Measurements from ENCODE around the gene ITM2B. TPM values are rescaled to one million over a fixed set of nuclear protein-coding genes. Genes with fewer than 3 reads are reported as not detected.

ITM2B gene
- total RNA-seq, 1 donor from 2014 or later = 358 TPM

GRCh38 chr13:48253849-48254248 lies 20.8 kb downstream of the ITM2B start:
- peaks cover 16% of the 10 kb centered on the region for H4K20me1 ChIP-seq (ENCODE audit: insufficient read depth, low read length)
- no peaks in the 10 kb centered on the region for H3K4me1 ChIP-seq (ENCODE audit: insufficient read depth, low read length)
- H3K4me3 ChIP-seq (ENCODE audit: insufficient read depth, low read depth, low read length) = no peak overlapping the region
- no peak overlapping the region for H2AFZ ChIP-seq (ENCODE audit: low read depth, low read length)
- TF ChIP-seq, protein P1, sequence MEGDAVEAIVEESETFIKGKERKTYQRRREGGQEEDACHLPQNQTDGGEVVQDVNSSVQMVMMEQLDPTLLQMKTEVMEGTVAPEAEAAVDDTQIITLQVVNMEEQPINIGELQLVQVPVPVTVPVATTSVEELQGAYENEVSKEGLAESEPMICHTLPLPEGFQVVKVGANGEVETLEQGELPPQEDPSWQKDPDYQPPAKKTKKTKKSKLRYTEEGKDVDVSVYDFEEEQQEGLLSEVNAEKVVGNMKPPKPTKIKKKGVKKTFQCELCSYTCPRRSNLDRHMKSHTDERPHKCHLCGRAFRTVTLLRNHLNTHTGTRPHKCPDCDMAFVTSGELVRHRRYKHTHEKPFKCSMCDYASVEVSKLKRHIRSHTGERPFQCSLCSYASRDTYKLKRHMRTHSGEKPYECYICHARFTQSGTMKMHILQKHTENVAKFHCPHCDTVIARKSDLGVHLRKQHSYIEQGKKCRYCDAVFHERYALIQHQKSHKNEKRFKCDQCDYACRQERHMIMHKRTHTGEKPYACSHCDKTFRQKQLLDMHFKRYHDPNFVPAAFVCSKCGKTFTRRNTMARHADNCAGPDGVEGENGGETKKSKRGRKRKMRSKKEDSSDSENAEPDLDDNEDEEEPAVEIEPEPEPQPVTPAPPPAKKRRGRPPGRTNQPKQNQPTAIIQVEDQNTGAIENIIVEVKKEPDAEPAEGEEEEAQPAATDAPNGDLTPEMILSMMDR (IDR thresholded peaks at IDR 0.05; ENCODE audit: insufficient read depth, low read depth, low read length) = no peak
- TF ChIP-seq EZH2 (IDR thresholded peaks at IDR 0.05; ENCODE audit: insufficient read depth, low read length) = no peak
- peaks cover 43% of the 10 kb centered on the region for H3K79me2 ChIP-seq (ENCODE audit: insufficient read depth, low read length)
- H3K27ac Mint-ChIP-seq (ENCODE audit: unreplicated experiment) = no peak overlapping the region
- H3K36me3 Mint-ChIP-seq (ENCODE audit: low read depth, unreplicated experiment) = peaks cover 2% of the 10 kb centered on the region
- H3K4me3 Mint-ChIP-seq (ENCODE audit: unreplicated experiment) = no peak overlapping the region
- H3K9me3 Mint-ChIP-seq (ENCODE audit: unreplicated experiment) = no peaks in the 10 kb centered on the region
- no peak for FAIRE-seq
- no peak overlapping the region for H3K4me2 ChIP-seq (ENCODE audit: low read length)
- no peak for DNase-seq (ENCODE audit: low read depth)
- no peaks in the 10 kb centered on the region for H3K27me3 Mint-ChIP-seq (ENCODE audit: low read depth, unreplicated experiment)
- no peaks in the 10 kb centered on the region for H3K9me3 ChIP-seq (ENCODE audit: insufficient read depth, low read depth, low read length)
- peaks cover 6% of the 10 kb centered on the region for H3K4me1 Mint-ChIP-seq (ENCODE audit: low read depth, unreplicated experiment)
- H3K9ac ChIP-seq (ENCODE audit: low read length) = no peak overlapping the region
- peaks cover 19% of the 10 kb centered on the region for H3K36me3 ChIP-seq (ENCODE audit: insufficient read depth, low read length)
- H3K27me3 ChIP-seq (ENCODE audit: insufficient read depth, low read length) = no peaks in the 10 kb centered on the region
- no peak overlapping the region for H3K27ac ChIP-seq (ENCODE audit: low read depth, low read length)

- H4K20me1 ChIP-seq (ENCODE audit: insufficient read depth, low read length) = peaks cover 19% of the 10 kb centered on the region
- no peak overlapping the region for H3K4me2 ChIP-seq (ENCODE audit: low read length)
- H3K4me3 ChIP-seq (ENCODE audit: insufficient read depth, low read depth, low read length) = no peak overlapping the region
- H3K4me1 ChIP-seq (ENCODE audit: insufficient read depth, low read length) = no peaks in the 10 kb centered on the region
- H3K4me1 Mint-ChIP-seq (ENCODE audit: low read depth, unreplicated experiment) = peaks cover 11% of the 10 kb centered on the region
- no peak overlapping the region for H3K4me3 Mint-ChIP-seq (ENCODE audit: unreplicated experiment)
- H3K27me3 Mint-ChIP-seq (ENCODE audit: low read depth, unreplicated experiment) = no peaks in the 10 kb centered on the region
- H3K9ac ChIP-seq (ENCODE audit: low read length) = no peak overlapping the region
- no peaks in the 10 kb centered on the region for H3K27me3 ChIP-seq (ENCODE audit: insufficient read depth, low read length)
- H3K36me3 Mint-ChIP-seq (ENCODE audit: low read depth, unreplicated experiment) = peaks cover 7% of the 10 kb centered on the region
- H3K36me3 ChIP-seq (ENCODE audit: insufficient read depth, low read length) = peaks cover 23% of the 10 kb centered on the region
- no peak for TF ChIP-seq EZH2 (IDR thresholded peaks at IDR 0.05; ENCODE audit: insufficient read depth, low read length)
- TF ChIP-seq, protein P1 (IDR thresholded peaks at IDR 0.05; ENCODE audit: insufficient read depth, low read depth, low read length) = no peak
- H3K9me3 Mint-ChIP-seq (ENCODE audit: unreplicated experiment) = no peaks in the 10 kb centered on the region
- no peak overlapping the region for H3K27ac Mint-ChIP-seq (ENCODE audit: unreplicated experiment)
- peaks cover 32% of the 10 kb centered on the region for H3K79me2 ChIP-seq (ENCODE audit: insufficient read depth, low read length)
- FAIRE-seq (no peak), DNase-seq (ENCODE audit: low read depth) (no peak)
- H3K9me3 ChIP-seq (ENCODE audit: insufficient read depth, low read depth, low read length) = no peaks in the 10 kb centered on the region
- no peak overlapping the region for H3K27ac ChIP-seq (ENCODE audit: low read depth, low read length)
- H2AFZ ChIP-seq (ENCODE audit: low read depth, low read length) = no peak overlapping the region
These were observed 22.1 kb downstream of the ITM2B start for GRCh38 chr13:48255090-48255489.

DNA sequence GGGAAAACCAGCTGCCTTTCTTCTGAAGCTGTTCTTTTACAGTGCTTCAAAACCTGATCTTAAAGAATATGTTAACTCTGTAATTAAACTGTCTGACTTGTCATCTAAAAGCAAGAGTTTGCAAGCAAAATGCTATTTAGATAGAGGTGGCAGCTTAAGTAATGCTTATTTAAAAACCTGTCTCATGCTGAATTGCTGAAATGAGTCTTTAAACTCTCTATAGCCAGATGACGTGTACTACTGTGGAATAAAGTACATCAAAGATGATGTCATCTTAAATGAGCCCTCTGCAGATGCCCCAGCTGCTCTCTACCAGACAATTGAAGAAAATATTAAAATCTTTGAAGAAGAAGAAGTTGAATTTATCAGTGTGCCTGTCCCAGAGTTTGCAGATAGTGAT lies 22.9 kb downstream of the ITM2B start:
- H3K27me3 Mint-ChIP-seq (ENCODE audit: low read depth, unreplicated experiment) = no peaks in the 10 kb centered on the region
- Histone ChIP-seq H3K9ac (ENCODE audit: low read length) (no peak overlapping the region), H3K4me3 (ENCODE audit: insufficient read depth, low read depth, low read length) (no peak overlapping the region), H4K20me1 (ENCODE audit: insufficient read depth, low read length) (peaks cover 19% of the 10 kb centered on the region), H3K9me3 (ENCODE audit: insufficient read depth, low read depth, low read length) (no peaks in the 10 kb centered on the region), H3K27me3 (ENCODE audit: insufficient read depth, low read length) (no peaks in the 10 kb centered on the region), H3K4me2 (ENCODE audit: low read length) (no peak overlapping the region), H3K27ac (ENCODE audit: low read depth, low read length) (no peak overlapping the region), H3K4me1 (ENCODE audit: insufficient read depth, low read length) (no peaks in the 10 kb centered on the region), H2AFZ (ENCODE audit: low read depth, low read length) (no peak overlapping the region), H3K79me2 (ENCODE audit: insufficient read depth, low read length) (peaks cover 25% of the 10 kb centered on the region), H3K36me3 (ENCODE audit: insufficient read depth, low read length) (peaks cover 27% of the 10 kb centered on the region)
- FAIRE-seq (no peak), DNase-seq (ENCODE audit: low read depth) (no peak)
- no peaks in the 10 kb centered on the region for H3K9me3 Mint-ChIP-seq (ENCODE audit: unreplicated experiment)
- no peak overlapping the region for H3K4me3 Mint-ChIP-seq (ENCODE audit: unreplicated experiment)
- H3K36me3 Mint-ChIP-seq (ENCODE audit: low read depth, unreplicated experiment) = peaks cover 11% of the 10 kb centered on the region
- TF ChIP-seq, protein P1 (IDR thresholded peaks at IDR 0.05; ENCODE audit: insufficient read depth, low read depth, low read length) = no peak
- no peak for TF ChIP-seq EZH2 (IDR thresholded peaks at IDR 0.05; ENCODE audit: insufficient read depth, low read length)
- H3K4me1 Mint-ChIP-seq (ENCODE audit: low read depth, unreplicated experiment) = peaks cover 11% of the 10 kb centered on the region
- H3K27ac Mint-ChIP-seq (ENCODE audit: unreplicated experiment) = no peak overlapping the region

All from astrocyte (in vitro differentiated cells and primary cell).